Measurements from ENCODE around the gene SMARCA4. TPM values are rescaled to one million over a fixed set of nuclear protein-coding genes. Genes with fewer than 3 reads are reported as not detected.
"Not testable (repeated sequence)": the region's sequence is repeated elsewhere in the genome, so short reads cannot be mapped to it uniquely, and the experiment has no call there.

Gene SMARCA4
- total RNA-seq, 1 donor, result 135 TPM

DNA sequence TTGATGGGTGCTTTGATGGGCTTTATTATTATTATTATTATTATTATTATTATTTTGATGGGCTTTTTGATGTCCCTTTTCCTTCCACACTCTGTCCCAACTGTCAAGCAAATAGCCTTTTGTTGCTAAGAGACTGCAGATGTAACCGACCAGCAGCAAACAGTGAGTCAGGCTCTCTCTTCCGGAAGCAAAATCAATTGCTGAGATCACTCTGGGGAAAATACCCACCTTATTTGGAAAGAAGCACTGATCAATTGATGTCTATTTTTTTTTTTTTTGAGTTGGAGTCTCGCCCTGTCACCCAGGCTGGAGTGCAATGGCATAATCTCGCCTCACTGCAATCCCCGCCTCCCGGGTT, 131.3 kb downstream of the SMARCA4 start:
- DNase-seq (ENCODE audit: low read depth in 2 of 3, low spot score in 2 of 3), result peak in 2 of 3 donors; percentile 36 to 41

DNA sequence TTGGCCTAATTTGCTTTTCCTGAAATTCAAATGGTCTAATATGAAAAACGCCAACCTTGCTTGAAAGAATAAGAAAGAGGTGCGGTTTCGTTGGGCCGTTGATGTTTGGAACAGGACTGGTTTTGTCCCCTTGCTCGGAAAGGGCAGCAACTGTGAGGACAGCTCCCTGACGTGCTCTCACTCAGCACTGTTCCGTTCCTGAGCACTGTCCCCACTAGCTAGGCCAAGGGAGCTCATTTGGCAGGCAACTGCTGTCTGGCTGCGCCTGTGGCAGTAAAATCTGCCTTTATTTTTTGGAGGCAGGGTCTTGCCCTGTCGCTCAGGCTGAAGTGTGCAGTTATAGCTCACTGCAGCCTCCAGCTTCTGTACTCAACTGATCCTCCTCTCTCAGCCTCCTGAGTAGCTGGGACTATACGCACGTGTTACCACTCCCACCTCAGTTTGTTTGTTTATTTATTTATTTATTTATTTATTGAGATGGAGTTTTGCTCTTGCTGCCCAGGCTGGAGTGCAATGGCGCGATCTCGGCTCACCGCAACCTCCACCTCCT, 132.9 kb downstream of the SMARCA4 start:
- DNase-seq (ENCODE audit: low read depth in 2 of 3, low spot score in 2 of 3), result no peak

DNA sequence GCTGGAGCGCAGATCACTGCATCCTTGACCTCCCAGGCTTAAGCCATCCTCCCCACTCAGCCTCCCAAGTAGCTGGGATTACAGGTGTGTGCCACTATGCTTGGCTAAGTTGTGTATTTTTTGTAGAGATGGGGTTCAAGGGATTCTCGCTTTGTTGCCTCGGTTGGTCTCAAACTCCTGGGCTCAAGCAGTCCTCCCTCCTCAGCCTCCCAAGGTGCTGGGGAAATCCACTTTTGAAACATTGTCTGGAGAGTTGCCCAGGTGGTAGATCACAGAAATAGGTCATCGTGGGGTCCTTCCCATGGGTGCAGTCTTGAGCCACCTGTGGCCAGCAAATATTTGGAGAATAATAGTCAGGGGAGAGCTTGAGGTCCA, 133.7 kb downstream of the SMARCA4 start:
- no peak for DNase-seq (ENCODE audit: low read depth in 2 of 3, low spot score in 2 of 3)

DNA sequence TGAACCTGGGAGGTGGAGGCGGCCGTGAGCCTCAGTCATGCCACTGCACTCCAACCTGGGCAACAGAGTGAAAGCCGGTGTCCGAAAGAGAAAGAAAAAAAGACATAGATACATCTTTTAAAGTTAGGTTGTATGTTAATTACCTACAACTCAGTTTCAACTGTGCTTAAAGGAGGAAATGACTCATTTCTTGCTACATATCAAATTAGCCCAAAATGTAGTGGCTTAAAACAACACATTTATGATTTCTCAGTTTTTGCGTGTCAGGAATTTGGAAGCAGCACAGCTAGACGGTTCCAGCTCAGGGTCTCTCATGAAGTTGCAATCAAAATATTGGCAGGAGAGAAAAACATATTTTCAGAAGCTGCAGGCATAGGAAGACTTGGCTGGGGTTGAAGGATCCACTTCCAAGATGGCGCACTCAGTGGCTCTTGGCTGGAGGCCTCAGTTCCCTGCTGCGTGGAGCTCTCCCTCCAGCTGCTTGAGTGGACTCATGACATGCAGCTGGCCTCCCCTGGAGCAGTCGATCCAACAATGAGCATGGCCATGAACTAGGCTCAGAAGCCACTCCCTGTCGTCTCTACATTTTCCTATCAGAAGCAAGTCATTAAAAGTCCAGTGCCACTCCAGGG, 135.5 kb downstream of the SMARCA4 start:
- peak in 1 of 3 donors; percentile 41 for DNase-seq (ENCODE audit: low read depth in 2 of 3, low spot score in 2 of 3)

DNA sequence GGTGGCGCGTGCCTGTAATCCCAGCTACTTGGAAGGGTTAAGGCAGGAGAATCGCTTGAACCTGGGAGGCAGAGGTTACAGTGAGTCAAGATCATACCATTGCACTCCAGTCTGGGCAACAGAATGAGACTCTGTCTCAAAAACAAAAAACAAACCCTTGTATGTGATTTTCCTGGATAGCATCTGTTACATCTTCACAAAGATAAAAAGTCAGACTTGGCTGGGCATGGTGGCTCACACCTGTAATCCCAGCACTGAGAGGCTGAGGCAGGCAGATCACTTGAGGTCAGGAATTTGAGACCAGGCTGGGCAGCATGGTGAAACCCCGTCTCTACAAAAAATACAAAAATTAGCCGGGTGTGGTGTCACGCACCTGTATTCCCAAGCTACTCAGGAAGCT, 136.5 kb downstream of the SMARCA4 start:
- DNase-seq (ENCODE audit: low read depth in 2 of 3, low spot score in 2 of 3), result not testable (repeated sequence)

DNA sequence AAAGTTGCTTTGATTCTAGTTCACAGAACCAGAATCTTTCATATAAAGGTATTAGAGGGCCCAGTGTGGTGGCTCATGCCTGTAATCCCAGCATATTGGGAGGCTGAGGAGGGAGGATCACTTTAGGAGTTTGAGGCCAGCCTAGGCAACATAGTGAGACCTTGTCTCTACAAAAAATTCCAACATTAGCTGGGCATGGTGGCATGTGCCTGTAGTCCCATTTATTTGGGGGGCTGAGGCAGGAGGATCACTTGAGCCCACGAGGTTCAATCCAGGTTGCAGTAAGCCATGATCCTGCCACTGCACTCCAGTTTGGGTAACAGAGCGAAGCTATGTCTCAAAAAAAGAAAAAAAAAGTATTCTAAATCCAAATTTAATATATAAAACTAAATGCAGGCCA, 137.5 kb downstream of the SMARCA4 start:
- no peak for DNase-seq (ENCODE audit: low read depth in 2 of 3, low spot score in 2 of 3)

DNA sequence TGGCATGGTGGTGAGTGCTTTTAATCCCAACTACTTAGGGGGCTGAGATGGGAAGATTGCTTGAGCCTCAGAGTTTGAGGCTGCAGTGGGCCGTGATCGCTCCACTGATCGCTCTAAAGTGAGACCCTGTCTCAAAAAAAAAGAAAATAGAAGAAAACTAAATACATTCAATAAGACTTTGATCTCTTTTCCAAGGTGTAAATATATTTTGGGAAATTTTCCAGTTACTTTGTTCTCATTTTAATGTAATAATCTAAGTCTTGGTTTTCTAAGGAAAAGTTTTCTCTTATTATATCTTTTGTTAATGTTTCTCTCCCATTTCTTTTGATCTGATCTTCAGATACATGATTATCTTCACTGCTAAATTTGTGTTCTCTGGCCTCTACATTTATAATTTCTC, 138.0 kb downstream of the SMARCA4 start:
- DNase-seq (ENCODE audit: low read depth in 2 of 3, low spot score in 2 of 3), result no peak

DNA sequence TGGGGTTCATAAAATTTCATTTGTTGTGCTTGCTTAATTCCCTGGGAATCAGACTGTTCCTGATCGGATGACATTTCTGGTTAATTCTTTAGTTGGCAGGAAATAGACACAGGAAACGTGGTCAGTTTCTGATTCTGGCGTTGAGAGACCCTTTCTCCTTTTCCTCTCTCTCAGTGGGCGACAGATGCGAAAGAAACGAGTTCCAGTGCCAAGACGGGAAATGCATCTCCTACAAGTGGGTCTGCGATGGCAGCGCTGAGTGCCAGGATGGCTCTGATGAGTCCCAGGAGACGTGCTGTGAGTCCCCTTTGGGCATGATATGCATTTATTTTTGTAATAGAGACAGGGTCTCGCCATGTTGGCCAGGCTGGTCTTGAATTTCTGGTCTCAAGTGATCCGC, 139.2 kb downstream of the SMARCA4 start:
- DNase-seq (ENCODE audit: low read depth in 2 of 3, low spot score in 2 of 3), result no peak

DNA sequence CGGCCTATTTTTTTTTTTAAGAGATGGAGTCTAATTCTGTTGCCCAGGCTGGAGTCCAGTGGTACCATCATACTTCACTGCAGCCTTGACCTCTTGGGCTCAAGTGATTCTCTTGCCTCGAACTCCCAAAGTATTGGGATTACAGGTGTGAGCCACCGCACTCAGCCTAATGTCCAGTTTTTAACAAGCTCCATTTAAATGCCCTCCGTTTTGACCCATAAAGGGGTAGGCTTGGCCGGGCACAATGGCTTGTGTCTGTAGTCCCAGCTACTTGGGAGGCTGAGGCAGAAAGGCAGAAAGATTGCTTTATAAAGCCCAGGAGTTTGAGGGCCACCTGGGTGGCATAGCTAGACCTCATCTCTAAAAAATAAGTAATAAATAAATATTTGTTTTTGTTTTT, 140.2 kb downstream of the SMARCA4 start:
- no peak for DNase-seq (ENCODE audit: low read depth in 2 of 3, low spot score in 2 of 3)

DNA sequence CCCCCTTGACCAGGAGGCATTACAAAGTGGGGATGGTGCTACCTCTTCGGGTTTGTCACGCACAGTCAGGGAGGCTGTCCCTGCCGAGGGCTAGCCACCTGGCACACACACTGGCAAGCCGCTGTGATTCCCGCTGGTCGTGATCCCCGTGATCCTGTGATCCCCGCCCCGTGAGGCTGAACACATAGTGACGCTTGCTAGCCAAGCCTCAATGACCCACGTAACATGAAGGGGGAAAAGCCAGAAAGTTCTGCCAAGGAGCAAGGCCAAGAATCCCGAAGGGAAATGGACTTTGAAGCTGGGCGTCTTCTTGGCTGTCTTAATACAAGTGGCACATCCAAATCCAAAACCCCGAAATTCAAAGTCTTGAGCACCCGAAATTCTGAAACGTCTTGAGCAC, 142.1 kb downstream of the SMARCA4 start:
- no peak for DNase-seq (ENCODE audit: low read depth in 2 of 3, low spot score in 2 of 3)

DNA sequence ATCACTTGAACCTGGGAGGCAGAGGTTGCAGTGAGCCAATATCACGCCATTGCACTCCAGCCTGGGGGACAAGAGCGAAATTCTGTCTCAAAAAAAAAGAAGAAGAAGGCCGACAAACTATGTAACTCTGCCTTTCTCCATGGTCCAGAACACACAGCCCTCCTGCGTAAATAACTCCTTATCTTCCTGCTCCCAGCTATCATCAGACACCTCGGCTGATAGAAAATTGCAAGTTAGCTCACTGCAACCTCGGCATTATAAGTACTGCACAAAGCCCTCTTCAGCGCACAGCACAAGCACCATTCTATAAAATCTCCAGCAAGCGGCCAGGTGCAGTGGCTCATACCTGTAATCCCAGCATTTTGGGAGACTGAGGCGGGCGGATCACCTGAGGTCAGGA, 142.8 kb downstream of the SMARCA4 start:
- not testable (repeated sequence) for DNase-seq (ENCODE audit: low read depth in 2 of 3, low spot score in 2 of 3)

DNA sequence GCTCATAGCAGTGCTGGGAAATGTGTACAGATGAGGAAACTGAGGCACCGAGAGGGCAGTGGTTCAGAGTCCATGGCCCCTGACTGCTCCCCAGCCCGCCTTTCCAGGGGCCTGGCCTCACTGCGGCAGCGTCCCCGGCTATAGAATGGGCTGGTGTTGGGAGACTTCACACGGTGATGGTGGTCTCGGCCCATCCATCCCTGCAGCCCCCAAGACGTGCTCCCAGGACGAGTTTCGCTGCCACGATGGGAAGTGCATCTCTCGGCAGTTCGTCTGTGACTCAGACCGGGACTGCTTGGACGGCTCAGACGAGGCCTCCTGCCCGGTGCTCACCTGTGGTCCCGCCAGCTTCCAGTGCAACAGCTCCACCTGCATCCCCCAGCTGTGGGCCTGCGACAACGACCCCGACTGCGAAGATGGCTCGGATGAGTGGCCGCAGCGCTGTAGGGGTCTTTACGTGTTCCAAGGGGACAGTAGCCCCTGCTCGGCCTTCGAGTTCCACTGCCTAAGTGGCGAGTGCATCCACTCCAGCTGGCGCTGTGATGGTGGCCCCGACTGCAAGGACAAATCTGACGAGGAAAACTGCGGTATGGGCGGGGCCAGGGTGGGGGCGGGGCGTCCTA, 144.3 kb downstream of the SMARCA4 start:
- DNase-seq (ENCODE audit: low read depth in 2 of 3, low spot score in 2 of 3), result no peak

DNA sequence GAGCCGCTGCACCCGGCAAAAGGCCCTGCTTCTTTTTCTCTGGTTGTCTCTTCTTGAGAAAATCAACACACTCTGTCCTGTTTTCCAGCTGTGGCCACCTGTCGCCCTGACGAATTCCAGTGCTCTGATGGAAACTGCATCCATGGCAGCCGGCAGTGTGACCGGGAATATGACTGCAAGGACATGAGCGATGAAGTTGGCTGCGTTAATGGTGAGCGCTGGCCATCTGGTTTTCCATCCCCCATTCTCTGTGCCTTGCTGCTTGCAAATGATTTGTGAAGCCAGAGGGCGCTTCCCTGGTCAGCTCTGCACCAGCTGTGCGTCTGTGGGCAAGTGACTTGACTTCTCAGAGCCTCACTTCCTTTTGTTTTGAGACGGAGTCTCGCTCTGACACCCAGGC, 145.6 kb downstream of the SMARCA4 start:
- DNase-seq (ENCODE audit: low read depth in 2 of 3, low spot score in 2 of 3), result no peak

DNA sequence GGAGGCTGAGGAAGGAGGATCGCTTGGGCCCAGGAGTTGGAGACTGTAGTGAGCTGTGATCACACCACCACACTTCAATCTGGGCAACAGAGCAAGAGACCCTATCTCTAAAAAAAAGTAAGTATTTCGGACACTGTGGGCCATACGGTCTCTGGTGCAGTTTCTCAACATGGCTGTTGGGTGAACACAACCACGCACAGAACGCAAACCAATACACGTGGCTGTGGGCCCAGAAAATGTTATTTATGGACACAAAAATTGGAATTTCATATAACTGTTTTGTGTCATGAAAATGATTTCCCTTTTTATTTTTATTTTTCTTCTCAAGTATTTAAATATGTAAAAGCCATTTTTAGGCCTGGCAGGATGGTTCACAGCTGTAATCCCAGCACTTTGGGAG, 147.9 kb downstream of the SMARCA4 start:
- DNase-seq (ENCODE audit: low read depth in 2 of 3, low spot score in 2 of 3), result no peak

DNA sequence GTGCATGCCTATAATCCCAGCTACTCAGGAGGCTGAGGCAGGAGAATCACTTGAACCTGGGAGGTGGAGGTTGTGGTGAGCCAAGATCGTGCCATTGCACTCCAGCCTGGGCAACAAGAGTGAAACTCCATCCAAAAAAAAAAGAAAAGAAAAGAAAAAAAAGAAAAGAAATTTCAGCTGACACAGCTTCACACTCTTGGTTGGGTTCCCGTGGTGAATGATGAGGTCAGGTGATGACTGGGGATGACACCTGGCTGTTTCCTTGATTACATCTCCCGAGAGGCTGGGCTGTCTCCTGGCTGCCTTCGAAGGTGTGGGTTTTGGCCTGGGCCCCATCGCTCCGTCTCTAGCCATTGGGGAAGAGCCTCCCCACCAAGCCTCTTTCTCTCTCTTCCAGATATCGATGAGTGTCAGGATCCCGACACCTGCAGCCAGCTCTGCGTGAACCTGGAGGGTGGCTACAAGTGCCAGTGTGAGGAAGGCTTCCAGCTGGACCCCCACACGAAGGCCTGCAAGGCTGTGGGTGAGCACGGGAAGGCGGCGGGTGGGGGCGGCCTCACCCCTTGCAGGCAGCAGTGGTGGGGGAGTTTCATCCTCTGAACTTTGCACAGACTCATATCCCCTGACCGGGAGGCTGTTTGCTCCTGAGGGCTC, 150.4 kb downstream of the SMARCA4 start:
- no peak for DNase-seq (ENCODE audit: low read depth in 2 of 3, low spot score in 2 of 3)

DNA sequence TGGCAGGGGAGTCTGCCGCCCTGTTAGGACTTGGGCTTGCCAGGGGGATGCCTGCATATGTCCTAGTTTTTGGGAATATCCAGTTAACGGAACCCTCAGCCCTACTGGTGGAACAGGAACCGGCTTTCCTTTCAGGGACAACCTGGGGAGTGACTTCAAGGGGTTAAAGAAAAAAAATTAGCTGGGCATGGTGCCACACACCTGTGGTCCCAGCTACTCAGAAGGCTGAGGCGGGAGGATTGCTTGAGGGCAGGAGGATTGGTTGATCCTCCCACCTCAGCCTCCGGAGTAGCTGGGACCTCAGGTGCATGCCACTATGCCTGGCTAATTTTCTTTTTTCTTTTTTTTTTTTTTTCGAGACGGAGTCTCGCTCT, 150.9 kb downstream of the SMARCA4 start:
- DNase-seq (ENCODE audit: low read depth in 2 of 3, low spot score in 2 of 3), result no peak

Small RNAs within 50 kb of the gene (small RNA-seq; reads per million reads assigned to genes)
- not detected for gene RF02271
- gene RN7SL192P, result 10.7 reads per million, percentile 92 among the genes with 10 or more reads in this experiment

Other genes starting within 250 kb of the SMARCA4 start
- 174 TPM for gene DNM2, start 243.0 kb upstream of the SMARCA4 start, total RNA-seq
- 63.6 TPM for gene TMED1, start 124.8 kb upstream of the SMARCA4 start, total RNA-seq
- gene C19orf38, start 112.6 kb upstream of the SMARCA4 start, total RNA-seq, result 31.0 TPM
- gene CARM1, start 89.5 kb upstream of the SMARCA4 start, total RNA-seq, result 39.3 TPM
- 111 TPM for gene YIPF2, start 32.4 kb upstream of the SMARCA4 start, total RNA-seq
- gene TIMM29, start 32.2 kb upstream of the SMARCA4 start, total RNA-seq, result 44.4 TPM
- gene LDLR, start 128.4 kb downstream of the SMARCA4 start, total RNA-seq, result 157 TPM
- gene SPC24, start 194.8 kb downstream of the SMARCA4 start, total RNA-seq, result 6.7 TPM
- gene KANK2, start 236.5 kb downstream of the SMARCA4 start, total RNA-seq, result 74.1 TPM

All from hematopoietic multipotent progenitor cell (in vitro differentiated cells).